Prostate gland (tissue), 2 donors: ENCODE results near the gene NR2C2AP. TPM values are rescaled to one million over a fixed set of nuclear protein-coding genes. Genes with fewer than 3 reads are reported as not detected.
"Not testable (repeated sequence)": the region's sequence is repeated elsewhere in the genome, so short reads cannot be mapped to it uniquely, and the experiment has no call there.

Experiments
- DNase-seq: peaks from one replicate; pipeline ENCODE4 v3.0.0-alpha.2; 2019; ENCODE audit warnings: low spot score
- H3K27ac ChIP-seq, 2 donors: fragments of 200-600 bp; sonication (generic); 2 replicates each; pipeline ENCODE4 v1.5.1; 2017 to 2019
- H3K27me3 ChIP-seq: fragments of 200-600 bp; sonication (generic); replicated peaks from 2 replicates; pipeline ENCODE4 v1.5.1; 2019; ENCODE audit not compliant: insufficient read depth
- H3K36me3 ChIP-seq, 2 donors: fragments of 200-600 bp; sonication (generic); 1 replicate in 1 of 2; 2 replicates in 1 of 2; pipeline versions ENCODE4 v1.5.1 to v1.8.1; 2017 to 2019
- H3K4me1 ChIP-seq: fragments of 200-600 bp; sonication (generic); replicated peaks from 2 replicates; pipeline ENCODE4 v1.5.1; 2019
- H3K4me3 ChIP-seq, 2 donors: fragments of 200-600 bp; sonication (generic); 2 replicates each; pipeline ENCODE4 v1.5.1; 2017 to 2019
- H3K9me3 ChIP-seq: fragments of 200-600 bp; sonication (generic); 2 replicates; pipeline ENCODE4 v1.5.1; 2017
- POLR2A ChIP-seq: fragments of 450-650 bp; IDR thresholded peaks from one replicate; pipeline ENCODE4 v1.6.1; 2016; ENCODE audit warnings: antibody characterized with exemption, mild to moderate bottlenecking
- POLR2AphosphoS5 ChIP-seq: sonication (generic); formaldehyde crosslinking; IDR thresholded peaks from one replicate; pipeline ENCODE4 v1.6.1; 2017; ENCODE audit warnings: antibody characterized with exemption
- WGBS: methylation state at CpG from one replicate; pipeline ENCODE4 v1.1.5; 2018; 5-methylcytosine and 5-hydroxymethylcytosine counted together
- intact Hi-C: fragments of 100-400 bp; cut with DNase I; formaldehyde crosslinking; loops from one replicate; pipeline ENCODE4 v1.14.2; 2022
- total RNA-seq, 2 donors: library from RNA; depleted of rRNA; stranded (reverse); fragments of >200 nt; gene quantifications; one replicate each; pipeline ENCODE4 v1.1.0, GENCODE V29; 2016
- TF ChIP-seq, protein P1 (sequence below), 4 experiments: fragments of 200-600 bp in 2 of 4; fragments of 450-650 bp in 2 of 4; sonication (generic) in 2 of 4; IDR thresholded peaks; 1 replicate in 3 of 4; 2 replicates in 1 of 4; pipeline ENCODE4 v1.5.1; 2016 to 2019; ENCODE audit warnings: antibody characterized with exemption in 4 of 4, mild to moderate bottlenecking in 2 of 4, moderate library complexity in 2 of 4

The NR2C2AP gene
- total RNA-seq, 2 donors from 2014 or later: 12.8 to 13.2 TPM

DNA sequence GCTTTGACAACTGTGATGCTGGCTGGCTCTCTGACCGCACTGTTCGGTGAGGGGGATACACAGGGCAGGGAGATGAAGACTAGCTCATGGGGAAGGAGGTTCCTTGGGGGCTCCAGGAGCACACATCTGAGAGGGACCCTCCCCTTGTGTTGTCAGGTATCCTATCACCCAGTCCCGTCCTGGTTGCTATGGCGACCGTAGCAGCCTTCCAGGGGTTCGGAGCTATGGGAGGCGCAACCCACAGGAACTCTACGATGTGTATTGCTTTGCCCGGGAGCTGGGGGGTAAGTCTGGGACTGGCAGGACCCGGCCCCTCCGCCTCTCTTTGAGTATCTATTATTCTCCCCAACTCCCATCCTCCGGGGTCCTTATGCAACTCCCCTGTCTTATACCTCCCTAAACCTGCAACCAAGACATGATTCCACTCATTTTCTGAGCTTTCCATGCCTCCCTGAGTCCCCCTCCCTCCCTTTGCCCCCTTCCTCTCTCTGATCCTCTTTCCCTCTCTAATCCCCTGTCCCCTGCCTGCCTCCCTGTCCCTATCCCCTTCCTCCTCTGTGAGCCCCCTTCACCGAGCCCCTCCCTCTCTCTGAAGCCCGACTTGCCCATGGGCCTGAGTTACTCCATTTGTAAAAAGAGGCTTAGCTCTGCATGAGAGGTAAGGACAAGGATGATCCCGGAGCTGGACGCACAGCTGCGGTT is 21.1 kb upstream of the NR2C2AP start:
- TF ChIP-seq, protein P1, sequence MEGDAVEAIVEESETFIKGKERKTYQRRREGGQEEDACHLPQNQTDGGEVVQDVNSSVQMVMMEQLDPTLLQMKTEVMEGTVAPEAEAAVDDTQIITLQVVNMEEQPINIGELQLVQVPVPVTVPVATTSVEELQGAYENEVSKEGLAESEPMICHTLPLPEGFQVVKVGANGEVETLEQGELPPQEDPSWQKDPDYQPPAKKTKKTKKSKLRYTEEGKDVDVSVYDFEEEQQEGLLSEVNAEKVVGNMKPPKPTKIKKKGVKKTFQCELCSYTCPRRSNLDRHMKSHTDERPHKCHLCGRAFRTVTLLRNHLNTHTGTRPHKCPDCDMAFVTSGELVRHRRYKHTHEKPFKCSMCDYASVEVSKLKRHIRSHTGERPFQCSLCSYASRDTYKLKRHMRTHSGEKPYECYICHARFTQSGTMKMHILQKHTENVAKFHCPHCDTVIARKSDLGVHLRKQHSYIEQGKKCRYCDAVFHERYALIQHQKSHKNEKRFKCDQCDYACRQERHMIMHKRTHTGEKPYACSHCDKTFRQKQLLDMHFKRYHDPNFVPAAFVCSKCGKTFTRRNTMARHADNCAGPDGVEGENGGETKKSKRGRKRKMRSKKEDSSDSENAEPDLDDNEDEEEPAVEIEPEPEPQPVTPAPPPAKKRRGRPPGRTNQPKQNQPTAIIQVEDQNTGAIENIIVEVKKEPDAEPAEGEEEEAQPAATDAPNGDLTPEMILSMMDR (IDR thresholded peaks at IDR 0.05): no peak
- TF ChIP-seq POLR2A (no peak), POLR2AphosphoS5 (no peak)
- WGBS: 65% methylated on average over 17 of the region's 17 CpGs
- H3K27ac ChIP-seq: no peak overlapping the region
- DNase-seq: no peak
- H3K36me3 ChIP-seq: no peaks in the 10 kb centered on the region
- intact Hi-C loops: loop anchor here (10.0 kb wide), 1 partner anchor 80 kb away; no protein-coding TSS in a partner anchor
- peak overlapping the region in 1 of 2 donors; percentile 21 for H3K4me3 ChIP-seq
- no peaks in the 10 kb centered on the region for H3K27me3 ChIP-seq
- H3K4me1 ChIP-seq: no peaks in the 10 kb centered on the region
- no peaks in the 10 kb centered on the region for H3K9me3 ChIP-seq

DNA sequence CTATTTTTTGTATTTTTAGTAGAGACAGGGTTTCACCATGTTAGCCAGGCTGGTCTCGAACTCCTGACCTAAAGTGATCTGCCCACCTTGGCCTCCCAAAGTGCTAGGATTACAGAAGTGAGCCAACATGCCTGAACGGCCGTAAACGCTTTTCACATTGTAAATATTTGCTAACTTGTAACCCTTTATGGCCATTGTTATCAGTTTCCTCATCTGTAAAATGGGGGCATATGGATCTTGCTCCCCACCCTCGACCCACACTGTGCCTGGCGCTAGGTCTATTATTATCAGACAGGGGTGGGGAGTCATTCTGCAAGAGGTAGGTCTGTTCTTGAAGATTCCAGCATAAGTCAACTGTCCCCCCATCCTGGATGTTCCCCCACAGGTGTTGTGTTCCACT is 20.4 kb upstream of the NR2C2AP start:
- Histone ChIP-seq H3K27ac (no peak overlapping the region), H3K4me1 (no peaks in the 10 kb centered on the region), H3K4me3 (no peak overlapping the region), H3K9me3 (no peaks in the 10 kb centered on the region), H3K27me3 (no peaks in the 10 kb centered on the region), H3K36me3 (no peaks in the 10 kb centered on the region)
- DNase-seq: no peak
- WGBS: 50% methylated on average over 6 of the region's 6 CpGs
- TF ChIP-seq, protein P1 (IDR thresholded peaks at IDR 0.05): no peak
- TF ChIP-seq POLR2AphosphoS5 (no peak), POLR2A (no peak)
- intact Hi-C loops: loop anchor here (10.0 kb wide), 1 partner anchor 79 kb away; no protein-coding TSS in a partner anchor

DNA sequence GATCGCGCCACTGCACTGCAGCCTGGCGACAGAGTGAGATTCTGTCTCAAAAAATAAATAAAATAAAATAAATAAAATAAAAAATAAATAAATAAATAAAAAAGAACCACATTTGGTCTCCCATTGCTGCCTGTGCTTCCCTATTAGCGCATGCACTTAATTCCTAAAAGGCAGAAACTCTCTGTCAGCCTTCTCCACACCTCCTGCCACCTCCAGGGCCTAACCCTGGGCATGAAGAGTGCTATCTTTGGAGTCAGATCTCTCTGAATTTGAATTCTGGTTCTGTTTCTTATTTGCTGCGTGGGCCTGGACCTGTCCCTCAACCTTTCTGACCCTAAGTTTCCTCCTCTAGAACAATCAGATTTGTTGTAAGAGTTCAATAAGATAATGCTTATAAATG is 19.8 kb upstream of the NR2C2AP start:
- intact Hi-C loops: loop anchor here (10.0 kb wide), 1 partner anchor 78 kb away; no protein-coding TSS in a partner anchor
- no peak overlapping the region for H3K27ac ChIP-seq
- no peak overlapping the region for H3K4me3 ChIP-seq

DNA sequence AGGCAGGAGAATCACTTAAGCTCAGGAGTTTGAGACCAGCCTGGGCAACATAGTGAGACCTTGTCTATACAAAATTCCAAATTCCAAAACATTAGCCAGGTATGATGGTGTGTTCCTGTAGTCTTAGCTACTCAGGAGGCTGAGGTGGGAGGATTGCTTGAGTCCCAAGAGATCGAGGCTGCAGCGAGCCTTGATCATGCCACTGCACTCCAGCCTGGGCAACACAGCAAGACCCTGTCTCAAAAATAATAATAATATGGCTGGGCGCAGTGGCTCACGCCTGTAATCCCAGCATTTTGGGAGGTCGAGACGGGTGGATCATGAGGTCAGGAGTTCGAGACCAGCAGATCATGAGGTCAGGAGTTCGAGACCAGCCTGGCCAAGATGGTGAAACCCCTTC is 17.8 kb upstream of the NR2C2AP start:
- intact Hi-C loops: loop anchor here (10.0 kb wide), 1 partner anchor 76 kb away; no protein-coding TSS in a partner anchor
- H3K4me1 ChIP-seq, H3K9me3 ChIP-seq, H3K36me3 ChIP-seq, DNase-seq, H3K27me3 ChIP-seq, H3K27ac ChIP-seq, H3K4me3 ChIP-seq: not testable (repeated sequence)
- 85% methylated on average over 8 of the region's 8 CpGs for WGBS

More for the DNA sequence above, 19.8 kb upstream of the NR2C2AP start:
- Histone ChIP-seq H3K36me3 (no peaks in the 10 kb centered on the region), H3K4me1 (no peaks in the 10 kb centered on the region), H3K9me3 (no peaks in the 10 kb centered on the region), H3K27me3 (no peaks in the 10 kb centered on the region)
- no peak for DNase-seq
- WGBS: 88% methylated on average over 5 of the region's 5 CpGs
- TF ChIP-seq, protein P1 (IDR thresholded peaks at IDR 0.05): no peak
- TF ChIP-seq POLR2A (no peak), POLR2AphosphoS5 (no peak)

DNA sequence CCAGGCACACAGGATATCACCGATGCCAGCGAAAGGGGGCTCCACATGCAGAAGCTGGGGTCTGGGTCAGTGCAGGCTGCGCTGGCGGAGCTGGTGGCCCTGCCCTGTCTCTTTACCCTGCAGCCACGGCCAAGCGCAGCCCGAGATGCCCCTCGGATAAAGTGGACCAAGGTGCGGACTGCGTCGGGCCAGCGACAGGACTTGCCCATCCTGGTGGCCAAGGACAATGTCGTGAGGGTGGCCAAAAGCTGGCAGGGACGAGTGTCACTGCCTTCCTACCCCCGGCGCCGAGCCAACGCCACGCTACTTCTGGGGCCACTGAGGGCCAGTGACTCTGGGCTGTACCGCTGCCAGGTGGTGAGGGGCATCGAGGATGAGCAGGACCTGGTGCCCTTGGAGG is 15.7 kb upstream of the NR2C2AP start:
- Histone ChIP-seq H3K27me3 (no peaks in the 10 kb centered on the region), H3K4me3 (no peak overlapping the region), H3K36me3 (no peaks in the 10 kb centered on the region), H3K27ac (no peak overlapping the region), H3K4me1 (no peaks in the 10 kb centered on the region), H3K9me3 (no peaks in the 10 kb centered on the region)
- intact Hi-C loops: no loop called here
- no peak for DNase-seq
- TF ChIP-seq POLR2A (no peak), POLR2AphosphoS5 (no peak)
- TF ChIP-seq, protein P1 (IDR thresholded peaks at IDR 0.05): no peak
- 89% methylated on average over 21 of the region's 21 CpGs for WGBS
